ENCODE measurements around the gene SYNDIG1.

SYNDIG1 gene

DNA sequence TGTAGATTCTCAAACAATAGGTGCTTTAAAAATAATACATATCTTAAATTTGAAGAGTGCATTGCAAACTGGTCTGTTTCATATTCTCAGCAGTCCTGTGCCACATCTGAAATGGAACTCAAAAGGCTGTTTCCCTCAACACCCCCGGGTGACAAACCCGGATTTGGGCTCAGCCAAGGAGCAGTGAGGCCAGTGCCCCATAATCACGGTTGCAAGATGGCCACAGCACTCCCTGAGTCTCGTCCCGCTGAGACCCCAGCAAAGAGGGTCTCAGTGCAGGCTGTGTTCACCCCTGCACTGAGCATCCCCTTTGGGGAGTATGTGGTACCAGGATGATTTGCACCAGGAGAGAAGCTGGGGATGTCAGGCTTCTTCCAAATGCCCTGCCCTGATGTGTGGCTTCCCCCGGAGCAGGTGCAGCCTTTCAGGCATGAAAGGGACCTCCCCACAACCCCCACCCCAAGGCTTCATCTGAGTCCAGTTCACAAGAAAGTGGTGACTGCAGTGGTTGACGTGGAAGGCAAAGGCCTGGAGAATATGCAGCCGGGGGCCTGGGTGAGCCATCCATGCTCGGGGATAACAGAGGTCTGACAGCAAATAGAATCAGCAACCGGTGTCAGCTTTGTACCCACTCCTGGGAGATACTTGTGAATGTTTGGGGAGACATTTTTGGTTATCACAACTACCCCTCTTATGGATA is 202.9 kb downstream of the SYNDIG1 start:
- H3K4me3 ChIP-seq (ENCODE audit: low read depth, low read length), result no peak overlapping the region
- peak; percentile 75 for DNase-seq (ENCODE audit: low read depth)
- TF ChIP-seq, protein P1, sequence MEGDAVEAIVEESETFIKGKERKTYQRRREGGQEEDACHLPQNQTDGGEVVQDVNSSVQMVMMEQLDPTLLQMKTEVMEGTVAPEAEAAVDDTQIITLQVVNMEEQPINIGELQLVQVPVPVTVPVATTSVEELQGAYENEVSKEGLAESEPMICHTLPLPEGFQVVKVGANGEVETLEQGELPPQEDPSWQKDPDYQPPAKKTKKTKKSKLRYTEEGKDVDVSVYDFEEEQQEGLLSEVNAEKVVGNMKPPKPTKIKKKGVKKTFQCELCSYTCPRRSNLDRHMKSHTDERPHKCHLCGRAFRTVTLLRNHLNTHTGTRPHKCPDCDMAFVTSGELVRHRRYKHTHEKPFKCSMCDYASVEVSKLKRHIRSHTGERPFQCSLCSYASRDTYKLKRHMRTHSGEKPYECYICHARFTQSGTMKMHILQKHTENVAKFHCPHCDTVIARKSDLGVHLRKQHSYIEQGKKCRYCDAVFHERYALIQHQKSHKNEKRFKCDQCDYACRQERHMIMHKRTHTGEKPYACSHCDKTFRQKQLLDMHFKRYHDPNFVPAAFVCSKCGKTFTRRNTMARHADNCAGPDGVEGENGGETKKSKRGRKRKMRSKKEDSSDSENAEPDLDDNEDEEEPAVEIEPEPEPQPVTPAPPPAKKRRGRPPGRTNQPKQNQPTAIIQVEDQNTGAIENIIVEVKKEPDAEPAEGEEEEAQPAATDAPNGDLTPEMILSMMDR (conservative IDR thresholded peaks at IDR 0.05; ENCODE audit: low read depth, low read length), result no peak

DNA sequence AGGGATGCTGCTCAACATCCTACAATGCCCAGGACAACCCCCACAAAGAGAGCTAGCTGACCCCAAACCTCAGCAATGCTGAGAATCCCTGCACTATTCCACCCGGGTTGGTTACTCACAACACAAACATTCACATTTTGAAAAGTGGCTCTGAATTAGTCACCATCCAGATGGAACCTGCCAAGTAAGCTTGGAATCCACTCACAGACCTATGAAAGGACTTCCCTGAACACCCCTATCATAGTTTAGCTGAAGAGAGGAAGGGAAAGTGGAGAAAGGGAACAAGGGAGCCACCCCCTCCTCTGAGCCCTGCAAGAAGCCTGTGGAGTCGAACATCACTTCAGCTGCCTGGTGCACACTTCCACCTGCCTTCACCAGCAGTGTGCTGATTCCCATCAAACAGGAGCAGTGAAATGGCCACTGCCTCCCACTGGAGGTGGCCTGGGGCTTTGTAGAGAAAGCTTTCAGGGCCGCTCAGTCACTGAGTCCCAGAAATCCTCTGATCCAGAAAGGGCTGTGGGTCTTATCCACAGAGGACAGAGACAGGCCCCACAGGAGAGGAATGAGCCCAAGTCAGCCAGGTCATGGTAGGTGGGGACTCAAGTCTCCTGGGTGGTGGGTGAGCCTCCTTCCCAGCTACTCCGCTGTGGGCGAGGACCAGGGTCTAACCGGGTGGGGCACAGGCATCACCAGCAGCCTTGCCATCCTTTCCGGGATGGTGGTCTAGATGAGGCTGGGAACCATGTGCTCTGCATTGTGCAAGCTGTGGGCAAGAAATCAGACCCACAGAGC is 203.7 kb downstream of the SYNDIG1 start:
- no peak overlapping the region for H3K4me3 ChIP-seq (ENCODE audit: low read depth, low read length)
- TF ChIP-seq, protein P1 (conservative IDR thresholded peaks at IDR 0.05; ENCODE audit: low read depth, low read length), result no peak
- peak; percentile 98 for DNase-seq (ENCODE audit: low read depth)

DNA sequence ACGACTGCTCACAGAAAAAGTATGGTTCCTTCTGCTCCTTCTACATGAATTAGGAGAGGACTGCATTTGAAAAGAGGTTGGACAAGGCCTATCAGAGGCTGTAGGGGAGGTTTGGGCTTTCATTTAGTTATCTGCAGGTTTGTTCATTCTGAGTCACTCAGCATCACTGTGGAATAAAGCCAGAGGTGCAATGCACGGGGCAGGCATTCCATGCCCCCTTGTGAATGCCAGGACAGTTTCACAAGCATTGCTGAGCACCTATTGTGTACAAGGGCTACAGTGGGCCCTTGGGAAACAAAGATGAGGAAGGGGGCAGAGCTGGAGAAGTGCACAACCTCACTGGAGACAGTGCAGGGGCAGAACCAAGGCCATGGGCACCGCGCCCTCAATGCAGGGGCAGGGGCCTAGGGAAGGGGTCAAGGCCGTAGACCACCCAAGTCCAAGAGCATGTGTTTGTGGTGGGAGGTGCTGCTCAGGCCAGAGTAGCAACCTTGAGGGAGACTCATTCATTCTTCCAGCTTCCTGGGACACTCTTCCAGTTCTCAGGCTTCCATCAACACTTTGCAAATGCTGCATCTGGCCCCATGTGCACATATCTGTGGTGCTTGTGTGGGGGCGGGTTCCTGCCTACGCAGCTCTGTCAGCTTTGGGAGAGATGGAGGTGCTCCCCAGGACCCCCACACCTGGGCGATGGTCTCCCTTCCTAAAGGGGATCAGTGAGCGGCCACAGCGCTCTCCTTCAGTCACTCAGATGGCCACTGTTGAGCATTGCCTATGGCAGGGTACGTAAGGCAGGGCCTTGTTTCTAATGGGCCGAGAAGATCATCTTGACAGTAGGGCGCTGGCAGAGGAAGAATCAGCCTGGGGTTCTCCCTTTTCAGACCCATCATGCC is 204.5 kb downstream of the SYNDIG1 start:
- no peak overlapping the region for H3K4me3 ChIP-seq (ENCODE audit: low read depth, low read length)
- TF ChIP-seq, protein P1 (conservative IDR thresholded peaks at IDR 0.05; ENCODE audit: low read depth, low read length), result no peak
- peak; percentile 61 for DNase-seq (ENCODE audit: low read depth)

DNA sequence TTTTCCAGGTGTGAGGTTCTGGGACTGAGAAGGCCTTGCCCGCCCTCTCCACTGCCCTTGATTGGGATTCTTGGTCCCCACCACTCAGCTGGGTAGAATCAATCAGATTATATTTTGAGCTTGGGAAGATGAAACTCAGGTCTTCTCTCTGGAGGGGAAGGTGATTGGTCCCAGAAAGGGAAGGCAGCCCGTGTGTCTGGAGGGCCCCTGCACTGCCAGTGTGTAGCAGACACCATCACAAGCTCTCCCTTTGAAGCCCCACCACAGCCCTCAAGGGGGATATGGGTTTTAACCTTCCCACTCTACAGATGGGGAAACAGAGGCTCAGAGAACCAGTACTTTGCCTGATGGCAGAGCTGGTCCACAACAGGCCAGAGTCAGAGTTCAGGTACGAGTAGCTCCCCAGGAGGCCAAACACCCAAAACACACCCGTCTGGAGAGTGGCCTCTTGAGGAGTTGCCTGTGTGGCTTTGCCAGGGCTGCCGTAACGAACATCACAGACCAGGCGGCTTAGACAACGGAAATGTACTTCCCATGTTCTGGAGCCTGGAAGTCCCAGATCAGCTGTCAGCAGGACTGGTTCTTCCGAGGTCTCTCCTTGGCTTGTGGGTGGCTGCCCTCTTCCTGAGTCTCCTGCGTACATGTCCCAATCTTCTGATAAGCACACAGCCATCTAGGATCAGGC is 205.6 kb downstream of the SYNDIG1 start:
- H3K4me3 ChIP-seq (ENCODE audit: low read depth, low read length), result no peak overlapping the region
- no peak for DNase-seq (ENCODE audit: low read depth)
- TF ChIP-seq, protein P1 (conservative IDR thresholded peaks at IDR 0.05; ENCODE audit: low read depth, low read length), result no peak

DNA sequence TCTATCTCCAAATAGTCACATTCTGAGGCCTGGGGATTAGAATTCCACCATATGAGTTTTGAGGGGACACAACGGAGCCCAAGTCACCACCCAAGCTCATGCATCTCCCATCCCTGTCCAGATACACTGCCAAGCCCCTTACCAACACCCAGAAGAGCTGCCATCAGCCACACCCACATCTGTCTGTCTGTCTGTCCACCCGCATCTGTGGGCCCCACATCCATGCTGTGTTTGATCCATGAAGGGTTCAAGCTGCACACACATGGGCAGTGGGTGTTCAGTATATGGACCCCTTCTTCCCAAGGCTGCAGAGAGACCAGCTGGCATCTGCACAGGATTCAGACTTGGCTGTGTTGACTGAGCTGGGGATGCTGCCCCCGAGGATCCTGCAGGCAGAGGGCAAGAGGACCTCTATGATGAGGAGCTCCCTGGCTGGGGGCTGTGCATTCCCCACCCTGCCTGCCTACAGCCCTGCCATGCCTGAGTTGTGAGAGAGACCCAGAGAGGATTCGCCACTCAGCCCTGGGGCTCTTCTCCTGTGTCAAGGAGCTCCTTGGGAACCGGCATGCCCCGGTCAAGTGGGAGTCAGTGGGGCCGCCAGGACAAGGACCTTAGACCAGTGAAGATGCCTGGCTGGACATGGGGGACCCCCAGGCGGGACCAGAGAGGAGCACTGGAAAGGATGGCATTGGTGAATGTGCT is 206.4 kb downstream of the SYNDIG1 start:
- no peak for DNase-seq (ENCODE audit: low read depth)
- TF ChIP-seq, protein P1 (conservative IDR thresholded peaks at IDR 0.05; ENCODE audit: low read depth, low read length), result no peak

More for the DNA sequence above, 206.4 kb downstream of the SYNDIG1 start:
- no peak overlapping the region for H3K4me3 ChIP-seq (ENCODE audit: low read depth, low read length)

Data from choroid plexus epithelial cell (primary cell).